NCI-H1694 (cell line): ENCODE results near the gene SSX5.
"Not testable (repeated sequence)": the region's sequence is repeated elsewhere in the genome, so short reads cannot be mapped to it uniquely, and the experiment has no call there.

ENCODE experiments used
- DNase-seq: peaks from one replicate; lab custom pipeline; 2025; lab: John Stamatoyannopoulos, UW

Gene SSX5, protein sequence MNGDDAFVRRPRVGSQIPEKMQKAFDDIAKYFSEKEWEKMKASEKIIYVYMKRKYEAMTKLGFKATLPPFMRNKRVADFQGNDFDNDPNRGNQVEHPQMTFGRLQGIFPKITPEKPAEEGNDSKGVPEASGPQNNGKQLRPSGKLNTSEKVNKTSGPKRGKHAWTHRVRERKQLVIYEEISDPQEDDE

DNA sequence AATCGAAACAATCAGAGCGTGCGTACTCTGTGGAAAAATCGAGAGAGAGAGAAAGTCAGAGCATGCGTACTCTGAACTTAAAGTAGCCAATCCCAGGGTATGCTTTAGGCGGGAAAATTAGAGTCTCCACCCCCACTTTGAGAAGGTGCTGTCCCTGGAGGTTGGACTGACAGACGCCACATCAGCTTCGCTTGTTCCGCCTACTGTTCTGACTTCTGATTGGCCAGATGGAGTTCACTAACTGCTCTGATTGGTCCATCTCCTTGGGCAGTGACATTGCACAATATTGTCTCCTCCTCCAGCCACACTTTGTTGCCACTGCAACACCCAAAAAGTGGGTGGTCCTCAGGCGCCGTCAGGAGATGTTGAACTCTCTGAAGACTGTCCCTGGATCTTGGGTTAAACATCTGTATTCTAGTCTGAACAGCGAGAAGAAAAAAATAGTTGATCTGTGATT, at the start of gene SSX5:
Gene SSX5, minus strand, starts transcription at position 51 of the 457 bp plus-strand sequence. CDS start 1,437 bp downstream, outside the sequence.
- no peak for DNase-seq

DNA sequence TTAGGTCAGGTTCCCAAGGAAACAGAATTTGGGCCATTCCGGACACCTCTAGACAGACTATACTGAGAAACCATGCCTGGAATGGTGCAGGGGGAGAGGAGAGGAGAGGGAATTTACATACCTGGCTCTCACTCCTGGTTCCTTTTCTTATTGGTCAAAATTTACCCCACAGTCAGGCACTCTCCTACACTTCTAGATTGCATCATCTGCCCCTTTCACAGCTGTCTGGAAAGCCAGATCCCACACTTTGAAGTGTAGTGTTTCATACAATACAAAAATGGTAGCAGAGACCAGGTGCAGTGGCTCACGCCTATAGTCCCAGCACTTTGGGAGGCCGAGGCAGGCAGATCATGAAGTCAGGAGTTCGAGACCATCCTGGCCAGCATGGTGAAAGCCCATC, 27.6 kb upstream of the SSX5 start:
- DNase-seq = not testable (repeated sequence)

DNA sequence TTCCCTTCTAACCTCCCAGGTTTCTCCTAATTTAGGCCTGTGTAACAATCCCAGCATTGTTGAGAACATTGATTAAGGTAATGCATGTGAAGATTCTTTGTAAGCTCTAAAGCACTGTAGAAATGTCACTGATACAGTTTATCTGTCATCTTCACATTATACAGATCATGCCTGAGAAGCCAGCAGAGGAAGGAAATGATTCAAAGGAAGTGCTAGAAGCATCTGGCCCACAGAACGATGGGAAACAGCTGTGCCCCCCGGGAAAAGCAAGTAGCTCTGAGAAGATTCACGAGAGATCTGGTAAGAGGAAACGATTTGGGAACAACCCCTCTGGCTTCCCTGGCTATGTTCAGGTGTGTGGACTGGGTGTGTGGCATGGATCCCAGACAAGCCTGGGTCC, 17.7 kb upstream of the SSX5 start:
- DNase-seq = not testable (repeated sequence)

DNA sequence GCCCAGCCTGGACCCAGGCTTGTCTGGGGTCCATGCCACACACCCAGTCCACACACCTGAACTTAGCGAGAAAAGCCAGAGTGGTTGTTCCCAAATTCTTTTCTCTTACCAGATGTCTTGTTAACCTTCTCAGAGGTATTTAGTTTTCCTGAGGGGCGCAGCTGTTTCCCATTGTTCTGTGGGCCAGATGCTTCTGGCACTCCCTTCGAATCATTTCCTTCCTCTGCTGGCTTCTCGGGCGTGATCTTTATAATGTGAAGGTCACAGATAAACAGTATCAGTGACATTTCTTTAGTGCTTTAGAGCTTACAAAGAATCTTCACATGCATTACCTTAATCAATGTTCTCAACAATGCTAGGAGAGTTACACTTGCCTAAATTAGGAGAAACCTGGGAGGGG, 6.6 kb downstream of the SSX5 start:
- DNase-seq = not testable (repeated sequence)

- not testable (repeated sequence) for DNase-seq
These were observed 14.7 kb downstream of the SSX5 start for GRCh38 chrX:48181882-48182281.

GRCh38 chrX:48180811-48181210, 15.8 kb downstream of the SSX5 start:
- DNase-seq = no peak

DNA sequence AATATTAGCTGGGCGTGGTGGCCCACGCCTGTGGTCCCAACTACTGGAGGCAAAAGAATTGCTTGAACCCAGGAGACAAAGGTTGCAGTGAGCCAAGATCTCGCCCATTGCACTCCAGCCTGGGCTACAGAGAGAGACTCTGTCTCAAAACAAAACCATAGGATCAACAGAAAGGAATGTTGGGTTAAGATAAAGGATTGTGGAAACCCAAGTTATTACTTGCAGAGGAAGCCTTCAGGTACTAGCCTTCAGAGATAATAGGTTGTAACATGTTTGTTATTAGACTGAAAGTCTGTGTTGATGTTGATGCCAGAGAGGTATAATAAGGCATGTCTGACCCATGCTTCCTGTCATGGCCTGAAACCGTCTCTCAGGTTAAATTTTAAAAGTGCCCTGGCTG, 16.9 kb downstream of the SSX5 start:
- DNase-seq = no peak

DNA sequence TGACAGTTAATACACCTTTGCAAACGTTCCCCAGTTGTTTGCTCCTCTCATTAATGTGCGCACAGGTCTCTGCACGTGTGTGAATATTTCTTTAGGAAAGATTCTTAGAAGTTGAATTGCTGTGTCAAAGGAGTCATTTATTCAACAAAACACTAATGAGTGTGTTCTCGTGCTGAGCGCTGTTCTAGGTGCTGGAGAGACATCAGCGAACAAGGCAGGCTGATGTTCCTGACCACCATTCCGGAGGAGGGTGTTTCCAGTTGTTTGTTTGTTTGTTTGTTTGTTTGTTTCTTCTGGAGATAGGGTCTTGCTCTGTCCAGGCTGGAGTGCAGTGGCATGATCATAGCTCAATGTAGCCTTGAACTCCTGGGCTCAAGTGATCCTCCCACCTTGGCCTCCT, 30.3 kb downstream of the SSX5 start:
- DNase-seq = not testable (repeated sequence)

DNA sequence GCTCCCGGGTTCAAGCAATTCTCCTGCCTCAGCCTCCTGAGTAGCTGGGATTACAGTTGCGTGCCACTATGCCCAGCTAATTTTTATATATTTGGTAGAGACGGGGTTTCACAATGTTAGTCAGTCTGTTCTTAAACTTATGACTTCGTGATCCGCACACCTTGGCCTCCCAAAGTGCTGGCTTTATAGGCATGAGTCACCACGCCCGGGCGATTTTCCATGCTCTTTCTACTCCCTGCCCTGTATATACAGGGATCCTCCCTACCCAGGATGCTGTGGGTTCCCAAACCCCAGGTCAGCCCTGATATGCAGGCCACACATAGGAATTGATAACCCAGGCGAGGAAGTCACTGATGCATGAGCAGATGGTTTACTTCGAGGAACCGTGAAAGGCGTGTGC, 31.4 kb downstream of the SSX5 start:
- DNase-seq = no peak

GRCh38 chrX:48156014-48156413, 40.6 kb downstream of the SSX5 start:
- no peak for DNase-seq

GRCh38 chrX:48154796-48155195, 41.8 kb downstream of the SSX5 start:
- DNase-seq = no peak

DNA sequence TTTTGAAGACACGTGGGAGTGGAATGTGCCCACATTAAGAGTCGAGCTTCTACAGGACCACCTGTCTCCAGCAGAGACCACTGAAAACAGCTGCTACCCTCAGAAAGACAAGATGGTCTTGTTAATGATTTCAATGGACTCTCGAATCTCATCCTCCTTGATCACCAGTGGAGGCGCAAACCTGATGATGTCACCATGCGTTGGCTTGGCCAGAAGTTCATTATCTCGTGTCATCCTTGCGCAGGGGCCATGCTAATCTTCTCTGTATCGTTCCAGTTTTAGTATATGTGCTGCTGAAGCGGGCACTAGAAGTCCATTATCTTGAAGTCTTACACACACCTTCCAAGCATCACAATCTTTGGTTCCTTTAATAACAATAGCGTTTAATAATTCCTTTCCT, 42.8 kb downstream of the SSX5 start:
- no peak for DNase-seq

- DNase-seq = not testable (repeated sequence)
These were observed 53.9 kb downstream of the SSX5 start for GRCh38 chrX:48142697-48143096.

GRCh38 chrX:48141810-48142508, 54.6 kb downstream of the SSX5 start:
- DNase-seq = not testable (repeated sequence)

DNA sequence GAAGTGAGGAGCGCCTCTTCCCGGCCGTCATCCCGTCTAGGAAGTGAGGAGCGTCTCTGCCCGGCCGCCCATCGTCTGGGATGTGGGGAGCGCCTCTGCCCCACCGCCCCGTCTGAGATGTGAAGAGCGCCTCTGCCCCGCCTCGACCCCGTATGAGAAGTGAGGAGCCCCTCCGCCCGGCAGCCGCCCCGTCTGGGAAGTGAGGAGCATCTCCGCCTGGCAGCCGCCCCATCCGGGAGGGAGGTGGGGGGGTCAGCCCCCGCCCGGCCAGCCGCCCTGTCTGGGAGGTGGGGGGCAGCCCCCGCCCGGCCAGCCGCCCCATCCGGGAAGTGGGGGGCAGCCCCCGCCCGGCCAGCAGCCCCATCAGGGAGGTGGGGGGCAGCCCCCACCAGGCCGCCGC, 57.5 kb downstream of the SSX5 start:
- not testable (repeated sequence) for DNase-seq
